A673 (cell line): Measurements from ENCODE around the gene FLNC. TPM values are rescaled to one million over a fixed set of nuclear protein-coding genes. Genes with fewer than 3 reads are reported as not detected.

Source experiments
- BruUV-seq: library from RNA; stranded (reverse); fragments of 400-500 nt; replicated peaks from 2 replicates; lab custom pipeline; 2021; lab: Mats Ljungman, UMichigan
- CTCF ChIA-PET: fragments of 300-600 bp; sonication (Branson Sonifier 250); formaldehyde crosslinking; loops from one replicate; lab custom pipeline; 2022; ENCODE audit warnings: antibody characterized with exemption; lab: Charles Lee
- POLR2A ChIA-PET: fragments of 300-600 bp; sonication (Branson Sonifier 250); formaldehyde crosslinking; loops from one replicate; lab custom pipeline; 2022; ENCODE audit warnings: antibody characterized with exemption; ENCODE audit not compliant: low non-redundant PET; lab: Charles Lee
- DNase-seq: peaks from one replicate; pipeline ENCODE4 v3.0.0-alpha.2; 2015; ENCODE audit warnings: low spot score
- H3K27ac ChIP-seq: fragments of 200-600 bp; sonication (generic); 2 replicates; pipeline ENCODE4 v1.5.1; 2016; ENCODE audit warnings: mixed run types, low read depth, mild to moderate bottlenecking, mixed read lengths, antibody characterized with exemption, low read length; ENCODE audit not compliant: poor library complexity, severe bottlenecking
- H3K27me3 ChIP-seq: fragments of 200-600 bp; sonication (generic); replicated peaks from 2 replicates; pipeline ENCODE4 v1.6.1; 2017; ENCODE audit warnings: mixed run types, low read depth, mild to moderate bottlenecking, mixed read lengths, antibody characterized with exemption, low read length; ENCODE audit not compliant: insufficient read depth, poor library complexity
- H3K36me3 ChIP-seq: fragments of 200-600 bp; sonication (generic); 2 replicates; pipeline ENCODE4 v1.6.1; 2016; ENCODE audit warnings: mixed run types, mild to moderate bottlenecking, mixed read lengths, antibody characterized with exemption, low read length; ENCODE audit not compliant: insufficient read depth, poor library complexity, severe bottlenecking
- H3K4me1 ChIP-seq: fragments of 200-600 bp; sonication (generic); 2 replicates; pipeline ENCODE4 v1.6.1; 2017; ENCODE audit warnings: mixed run types, mild to moderate bottlenecking, mixed read lengths, antibody characterized with exemption, low read length; ENCODE audit not compliant: insufficient read depth, poor library complexity, severe bottlenecking
- H3K4me3 ChIP-seq: fragments of 200-600 bp; sonication (generic); 2 replicates; pipeline ENCODE4 v1.5.1; 2016; ENCODE audit warnings: low read depth, mixed run types, mild to moderate bottlenecking, mixed read lengths, low read length; ENCODE audit not compliant: poor library complexity, severe bottlenecking
- H3K9me3 ChIP-seq: fragments of 200-600 bp; sonication (generic); 2 replicates; pipeline ENCODE4 v1.6.1; 2016; ENCODE audit warnings: mixed run types, low read depth, mild to moderate bottlenecking, mixed read lengths, antibody characterized with exemption, low read length; ENCODE audit not compliant: poor library complexity, severe bottlenecking
- EZH2 ChIP-seq: fragments of 200-600 bp; sonication (generic); IDR thresholded peaks from 2 replicates; pipeline ENCODE4 v1.6.1; 2017; ENCODE audit warnings: borderline replicate concordance, low read depth, mild to moderate bottlenecking, mixed read lengths, antibody characterized with exemption, low read length; ENCODE audit not compliant: poor library complexity, severe bottlenecking
- intact Hi-C: fragments of 100-400 bp; cut with micrococcal nuclease; formaldehyde crosslinking; loops from one replicate; pipeline ENCODE4 v1.10.0; 2022; ENCODE audit not compliant: unreplicated experiment
- total RNA-seq: library from RNA; stranded (reverse); gene quantifications from 2 replicates; pipeline ENCODE4 v1.2.3, GENCODE V29; 2021
- TF ChIP-seq, protein P1 (sequence below): fragments of 300-800, 200-600 bp; sonication (generic); conservative IDR thresholded peaks from 2 replicates; pipeline ENCODE4 v1.5.1; 2017; ENCODE audit warnings: low read depth, mild to moderate bottlenecking, antibody characterized with exemption, low read length, moderate library complexity, mixed read lengths

Gene FLNC
- total RNA-seq, 1 experiment from 2014 or later: 6.5 TPM

DNA sequence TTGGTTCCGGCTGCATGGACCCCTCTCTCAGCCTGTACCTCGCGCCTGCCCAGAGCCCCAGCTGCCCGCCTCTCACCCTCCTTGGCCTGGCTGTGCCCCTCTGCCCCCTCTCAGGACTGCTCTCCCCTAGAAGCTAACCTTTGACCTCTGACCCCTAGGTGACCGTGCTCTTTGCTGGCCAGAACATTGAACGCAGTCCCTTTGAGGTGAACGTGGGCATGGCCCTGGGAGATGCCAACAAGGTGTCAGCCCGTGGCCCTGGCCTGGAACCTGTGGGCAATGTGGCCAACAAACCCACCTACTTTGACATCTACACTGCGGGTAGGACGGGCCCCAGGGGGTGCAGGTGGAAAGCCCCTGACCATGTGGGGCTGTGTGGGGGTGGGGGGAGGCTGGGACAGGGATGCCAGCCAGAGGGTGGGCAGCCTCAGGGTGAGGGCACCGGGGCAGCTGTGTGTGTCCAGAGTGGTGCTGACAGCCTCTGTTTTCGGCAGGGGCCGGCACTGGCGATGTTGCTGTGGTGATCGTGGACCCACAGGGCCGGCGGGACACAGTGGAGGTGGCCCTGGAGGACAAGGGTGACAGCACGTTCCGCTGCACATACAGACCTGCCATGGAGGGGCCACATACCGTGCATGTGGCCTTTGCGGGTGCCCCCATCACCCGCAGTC is 8.0 kb downstream of the FLNC start:
- ChIA-PET POLR2A (no interaction called here), CTCF (no interaction called here)
- intact Hi-C loops: no loop called here
- BruUV-seq: no TSS peak
- H3K36me3 ChIP-seq: no peaks in the 10 kb centered on the region
- H3K27ac ChIP-seq: no peak overlapping the region
- H3K4me1 ChIP-seq: peaks cover 6% of the 10 kb centered on the region
- H3K9me3 ChIP-seq: no peaks in the 10 kb centered on the region
- DNase-seq: no peak
- H3K27me3 ChIP-seq: no peaks in the 10 kb centered on the region
- H3K4me3 ChIP-seq: no peak overlapping the region
- TF ChIP-seq, protein P1, sequence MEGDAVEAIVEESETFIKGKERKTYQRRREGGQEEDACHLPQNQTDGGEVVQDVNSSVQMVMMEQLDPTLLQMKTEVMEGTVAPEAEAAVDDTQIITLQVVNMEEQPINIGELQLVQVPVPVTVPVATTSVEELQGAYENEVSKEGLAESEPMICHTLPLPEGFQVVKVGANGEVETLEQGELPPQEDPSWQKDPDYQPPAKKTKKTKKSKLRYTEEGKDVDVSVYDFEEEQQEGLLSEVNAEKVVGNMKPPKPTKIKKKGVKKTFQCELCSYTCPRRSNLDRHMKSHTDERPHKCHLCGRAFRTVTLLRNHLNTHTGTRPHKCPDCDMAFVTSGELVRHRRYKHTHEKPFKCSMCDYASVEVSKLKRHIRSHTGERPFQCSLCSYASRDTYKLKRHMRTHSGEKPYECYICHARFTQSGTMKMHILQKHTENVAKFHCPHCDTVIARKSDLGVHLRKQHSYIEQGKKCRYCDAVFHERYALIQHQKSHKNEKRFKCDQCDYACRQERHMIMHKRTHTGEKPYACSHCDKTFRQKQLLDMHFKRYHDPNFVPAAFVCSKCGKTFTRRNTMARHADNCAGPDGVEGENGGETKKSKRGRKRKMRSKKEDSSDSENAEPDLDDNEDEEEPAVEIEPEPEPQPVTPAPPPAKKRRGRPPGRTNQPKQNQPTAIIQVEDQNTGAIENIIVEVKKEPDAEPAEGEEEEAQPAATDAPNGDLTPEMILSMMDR: no peak
- no peak for TF ChIP-seq EZH2

DNA sequence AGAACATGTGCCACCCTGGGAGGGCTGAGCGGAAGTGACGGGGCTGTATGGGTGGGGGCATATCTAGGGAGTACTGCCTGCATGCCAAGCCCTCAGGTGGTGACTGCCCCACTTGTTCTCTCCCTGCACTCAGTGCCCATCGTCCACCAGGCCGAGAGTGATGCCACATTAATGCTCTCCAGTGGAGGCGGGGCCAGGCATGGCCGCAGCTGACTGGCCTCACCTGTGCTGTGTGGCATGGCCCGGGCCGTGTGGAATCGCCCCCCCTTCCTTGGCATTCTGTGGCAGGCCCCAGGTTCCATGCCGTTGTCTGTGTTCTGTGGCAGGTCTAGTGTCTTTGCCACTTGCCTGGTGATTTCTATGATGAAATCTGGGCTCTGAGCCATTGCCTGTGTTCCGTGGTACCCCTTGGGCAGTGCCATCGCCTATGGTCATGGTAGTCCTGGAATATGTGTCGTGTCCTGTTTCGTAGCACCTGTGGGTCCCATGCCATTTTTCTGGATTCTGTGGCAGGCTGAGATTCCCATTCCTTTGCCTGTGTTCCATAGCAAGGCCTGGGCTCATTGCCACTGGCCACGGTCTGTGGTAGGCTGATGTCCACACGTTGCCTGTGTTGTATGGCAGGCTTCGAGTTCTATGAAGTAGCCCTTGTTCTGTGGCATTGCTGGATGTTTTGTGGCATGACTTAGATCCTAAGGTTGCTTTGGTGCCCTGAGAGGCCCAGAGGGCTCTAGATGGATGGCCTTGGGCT is 8.9 kb downstream of the FLNC start:
- Histone ChIP-seq H3K4me1 (no peaks in the 10 kb centered on the region), H3K27me3 (no peaks in the 10 kb centered on the region), H3K36me3 (no peaks in the 10 kb centered on the region), H3K9me3 (no peaks in the 10 kb centered on the region), H3K27ac (no peak overlapping the region), H3K4me3 (no peak overlapping the region)
- ChIA-PET POLR2A (no interaction called here), CTCF (no interaction called here)
- no peak for TF ChIP-seq EZH2
- TF ChIP-seq, protein P1: no peak
- intact Hi-C loops: no loop called here
- BruUV-seq: no TSS peak
- no peak for DNase-seq

DNA sequence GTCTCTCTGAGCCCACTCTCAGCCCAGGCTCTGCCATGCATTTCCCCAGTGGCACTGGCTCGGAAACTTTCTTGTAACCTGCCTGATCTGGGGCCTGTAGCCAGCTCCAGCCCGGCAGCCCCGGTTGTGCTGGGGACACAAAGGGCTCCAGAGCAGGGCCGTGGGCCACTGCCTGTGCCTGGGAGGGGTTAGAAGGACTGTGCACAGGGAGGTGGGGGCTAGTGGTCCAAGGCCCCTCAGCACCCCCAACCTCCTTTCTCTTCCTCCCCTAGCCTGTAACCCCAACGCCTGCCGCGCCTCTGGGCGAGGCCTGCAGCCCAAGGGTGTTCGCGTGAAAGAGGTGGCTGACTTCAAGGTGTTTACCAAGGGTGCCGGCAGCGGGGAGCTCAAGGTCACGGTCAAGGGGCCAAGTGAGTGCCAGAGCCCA is 9.6 kb downstream of the FLNC start:
- Histone ChIP-seq H3K4me1 (no peaks in the 10 kb centered on the region), H3K9me3 (no peaks in the 10 kb centered on the region), H3K27me3 (no peaks in the 10 kb centered on the region), H3K4me3 (no peak overlapping the region), H3K36me3 (no peaks in the 10 kb centered on the region), H3K27ac (no peak overlapping the region)
- ChIA-PET CTCF (no interaction called here), POLR2A (no interaction called here)
- no TSS peak for BruUV-seq
- no peak for TF ChIP-seq EZH2
- TF ChIP-seq, protein P1: no peak
- DNase-seq: no peak
- intact Hi-C loops: no loop called here
